NCI-H2029 (cell line): ENCODE measurements around the gene TASOR.
A peak's percentile ranks its signal among the peaks of the same experiment; 100 is the strongest.
"Not testable (repeated sequence)": the region's sequence is repeated elsewhere in the genome, so short reads cannot be mapped to it uniquely, and the experiment has no call there.

Experiments used
- DNase-seq: peaks from one replicate; lab custom pipeline; 2025; lab: John Stamatoyannopoulos, UW

Gene TASOR, protein sequence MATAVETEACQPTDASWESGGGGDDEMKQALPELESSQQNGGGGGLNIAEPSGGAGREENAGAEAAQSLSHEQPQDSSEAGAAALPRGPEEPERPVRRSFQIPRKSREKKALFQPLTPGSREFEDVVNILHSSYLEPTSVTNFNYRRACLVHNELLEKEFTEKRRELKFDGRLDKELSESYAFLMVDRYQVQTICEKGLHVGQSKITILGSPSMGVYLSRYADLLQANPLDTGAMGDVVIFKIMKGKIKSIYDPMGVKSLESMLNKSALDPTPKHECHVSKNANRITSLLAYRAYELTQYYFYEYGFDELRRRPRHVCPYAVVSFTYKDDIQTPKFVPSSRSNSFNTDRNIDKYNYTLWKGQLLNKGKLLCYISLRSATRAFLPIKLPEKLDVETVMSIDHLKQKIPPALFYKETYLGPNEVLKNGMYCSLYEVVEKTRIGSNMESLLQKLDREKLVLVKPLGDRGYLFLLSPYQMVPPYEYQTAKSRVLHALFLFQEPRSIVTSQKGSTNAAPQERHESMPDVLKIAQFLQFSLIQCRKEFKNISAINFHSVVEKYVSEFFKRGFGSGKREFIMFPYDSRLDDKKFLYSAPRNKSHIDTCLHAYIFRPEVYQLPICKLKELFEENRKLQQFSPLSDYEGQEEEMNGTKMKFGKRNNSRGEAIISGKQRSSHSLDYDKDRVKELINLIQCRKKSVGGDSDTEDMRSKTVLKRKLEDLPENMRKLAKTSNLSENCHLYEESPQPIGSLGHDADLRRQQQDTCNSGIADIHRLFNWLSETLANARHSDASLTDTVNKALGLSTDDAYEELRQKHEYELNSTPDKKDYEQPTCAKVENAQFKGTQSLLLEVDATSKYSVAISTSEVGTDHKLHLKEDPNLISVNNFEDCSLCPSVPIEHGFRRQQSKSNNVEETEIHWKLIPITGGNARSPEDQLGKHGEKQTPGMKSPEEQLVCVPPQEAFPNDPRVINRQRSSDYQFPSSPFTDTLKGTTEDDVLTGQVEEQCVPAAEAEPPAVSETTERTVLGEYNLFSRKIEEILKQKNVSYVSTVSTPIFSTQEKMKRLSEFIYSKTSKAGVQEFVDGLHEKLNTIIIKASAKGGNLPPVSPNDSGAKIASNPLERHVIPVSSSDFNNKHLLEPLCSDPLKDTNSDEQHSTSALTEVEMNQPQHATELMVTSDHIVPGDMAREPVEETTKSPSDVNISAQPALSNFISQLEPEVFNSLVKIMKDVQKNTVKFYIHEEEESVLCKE (N-terminal part only)

GRCh38 chr3:56683122-56683817 is at the start of gene TASOR:
Gene TASOR, minus strand, starts transcription at chr3:56683265. Its CDS starts 259 bp downstream, at chr3:56683006.
- DNase-seq = peak; percentile 28

DNA sequence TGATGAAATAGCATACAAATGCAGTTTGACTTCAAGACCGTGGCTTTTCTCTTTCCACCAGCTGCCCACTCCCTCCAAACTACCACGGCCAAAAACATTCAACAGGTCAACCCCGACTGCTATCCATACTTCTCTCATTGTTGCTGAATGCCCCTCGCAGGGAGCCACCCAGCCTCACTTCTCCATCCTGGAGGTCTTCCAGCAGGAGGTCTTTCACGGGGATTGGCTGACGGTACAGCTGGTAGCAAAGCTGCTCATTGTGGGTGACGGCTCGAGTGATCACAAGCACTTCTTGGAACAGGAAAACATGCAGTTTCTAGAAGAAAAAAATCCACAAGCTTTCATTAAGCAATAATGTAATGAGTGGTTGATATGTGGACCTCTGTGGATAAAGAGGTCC is 49.0 kb upstream of the TASOR start:
- no peak for DNase-seq

DNA sequence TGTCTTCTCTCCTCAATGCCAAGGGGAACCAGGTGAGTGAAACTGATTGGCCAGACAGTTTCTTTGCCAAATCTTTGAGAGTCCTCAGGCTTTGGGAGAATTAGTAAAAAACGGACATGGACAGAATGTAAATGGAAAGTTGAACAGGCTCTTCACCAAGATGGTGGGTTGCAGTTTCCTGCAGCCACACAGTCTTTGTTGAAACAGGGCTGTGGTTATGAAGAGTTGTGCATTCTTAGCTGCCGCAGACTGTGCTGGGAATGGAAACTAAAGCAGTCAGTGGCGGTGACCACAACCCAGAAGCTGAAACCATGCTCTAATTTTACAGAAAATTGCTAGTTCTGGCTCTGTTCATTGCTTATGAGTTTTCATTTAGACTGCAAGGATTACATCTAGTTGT is 42.1 kb upstream of the TASOR start:
- DNase-seq = no peak

- no peak for DNase-seq
These were observed 41.6 kb upstream of the TASOR start for GRCh38 chr3:56724676-56725075.

DNA sequence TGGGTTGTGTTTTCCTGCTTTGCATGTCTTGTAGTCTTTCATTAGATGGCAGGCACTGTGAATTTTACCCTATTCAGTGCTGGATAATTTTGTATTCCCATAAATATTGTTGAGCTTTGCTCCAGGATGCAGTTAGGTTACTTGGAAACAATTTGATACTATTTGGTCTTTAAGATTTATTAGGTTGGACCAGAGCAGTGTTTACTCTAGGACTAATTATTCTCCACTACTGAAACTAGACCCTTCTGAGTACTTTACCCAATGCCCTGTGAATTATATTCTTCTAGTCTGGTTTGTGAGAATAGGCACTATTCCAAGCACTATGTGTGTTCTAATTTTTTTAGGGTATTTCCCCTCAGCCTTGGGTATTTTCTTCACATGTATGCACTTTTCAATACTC is 37.8 kb upstream of the TASOR start:
- DNase-seq = no peak

- not testable (repeated sequence) for DNase-seq
These were observed 35.7 kb upstream of the TASOR start for GRCh38 chr3:56718809-56719208.

DNA sequence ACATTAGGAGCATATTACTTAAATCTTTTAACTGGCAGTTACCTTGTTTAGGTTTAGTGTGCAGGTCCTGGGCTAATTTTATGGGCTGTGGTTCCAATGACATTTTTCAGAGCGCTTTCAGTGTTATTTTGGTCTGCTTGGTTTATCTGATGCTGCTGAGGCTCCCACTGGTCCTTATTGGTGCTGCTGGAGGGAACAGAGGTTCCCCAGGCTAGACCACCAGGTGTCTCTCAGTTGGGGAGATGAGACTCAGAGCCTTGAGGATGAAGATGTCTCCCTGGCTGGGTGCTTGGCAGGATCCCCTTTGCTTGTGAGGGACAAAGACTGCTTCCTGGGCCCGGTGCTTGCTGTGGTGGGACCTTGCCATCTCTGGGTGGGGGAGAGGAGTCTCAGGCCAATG is 28.3 kb upstream of the TASOR start:
- no peak for DNase-seq

GRCh38 chr3:56707412-56707811 is 24.3 kb upstream of the TASOR start:
- DNase-seq = not testable (repeated sequence)

DNA sequence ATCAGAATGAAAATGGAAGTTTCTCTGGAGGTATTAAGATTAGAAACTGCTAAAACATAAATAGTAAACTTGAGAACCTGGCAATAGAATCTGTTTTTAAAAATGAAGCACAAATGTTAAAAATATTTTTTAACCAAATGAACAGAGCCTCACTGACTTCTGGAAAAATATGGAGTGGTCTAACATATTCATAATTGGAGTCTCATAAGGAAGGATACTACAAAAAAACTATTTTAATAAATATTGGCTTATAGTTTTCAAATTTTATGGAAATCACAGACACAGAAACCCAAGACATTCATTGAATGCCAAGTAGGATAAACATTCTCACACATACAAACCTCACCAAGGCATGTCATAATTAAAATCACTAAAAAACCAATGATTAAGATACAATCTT is 23.6 kb upstream of the TASOR start:
- no peak for DNase-seq

- DNase-seq = no peak
These were observed 21.6 kb upstream of the TASOR start for GRCh38 chr3:56704706-56705105.

DNA sequence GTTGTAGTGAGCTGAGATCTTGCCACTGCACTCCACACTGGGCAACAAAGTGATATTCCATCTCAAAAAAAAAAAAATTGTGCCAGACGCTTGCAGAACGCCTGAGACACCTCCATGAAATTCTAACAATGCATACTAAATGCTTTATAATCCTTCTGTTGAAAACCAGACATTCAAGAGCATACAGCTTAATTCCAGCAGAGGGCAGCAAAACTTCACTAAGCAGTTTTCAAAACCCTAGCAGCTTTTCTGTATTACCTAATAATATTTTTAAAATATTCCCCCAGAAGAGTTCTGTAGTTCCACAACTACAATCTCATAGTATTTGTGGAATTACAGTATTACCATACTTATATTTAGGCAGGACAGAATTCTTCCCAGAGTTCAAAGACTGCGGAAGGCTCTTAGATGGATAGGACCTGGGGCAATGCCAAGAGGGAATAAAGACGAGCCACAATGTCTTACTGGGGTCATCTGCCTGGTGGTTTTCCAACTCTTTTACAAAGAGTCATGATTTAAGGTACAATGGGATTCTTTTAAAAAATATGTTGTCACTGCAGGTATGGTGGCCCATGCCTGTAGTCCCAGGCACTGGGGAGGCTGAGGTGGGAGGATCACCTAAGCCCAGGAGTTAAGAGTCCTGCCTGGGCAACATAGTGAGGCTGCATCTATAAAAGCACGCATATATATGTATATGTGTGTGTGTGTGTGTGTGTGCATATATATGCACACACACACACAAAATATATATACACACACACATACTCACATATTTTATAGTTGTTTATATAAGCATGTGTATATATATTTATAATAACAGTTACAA is 19.6 kb upstream of the TASOR start:
- peak; percentile 21 for DNase-seq

GRCh38 chr3:56700151-56700550 is 17.1 kb upstream of the TASOR start:
- no peak for DNase-seq

GRCh38 chr3:56694867-56695683 is 12.0 kb upstream of the TASOR start:
- DNase-seq = no peak

- no peak for DNase-seq
These were observed 10.7 kb upstream of the TASOR start for GRCh38 chr3:56693750-56694149.

GRCh38 chr3:56692520-56693433 is 9.7 kb upstream of the TASOR start:
- DNase-seq = not testable (repeated sequence)

DNA sequence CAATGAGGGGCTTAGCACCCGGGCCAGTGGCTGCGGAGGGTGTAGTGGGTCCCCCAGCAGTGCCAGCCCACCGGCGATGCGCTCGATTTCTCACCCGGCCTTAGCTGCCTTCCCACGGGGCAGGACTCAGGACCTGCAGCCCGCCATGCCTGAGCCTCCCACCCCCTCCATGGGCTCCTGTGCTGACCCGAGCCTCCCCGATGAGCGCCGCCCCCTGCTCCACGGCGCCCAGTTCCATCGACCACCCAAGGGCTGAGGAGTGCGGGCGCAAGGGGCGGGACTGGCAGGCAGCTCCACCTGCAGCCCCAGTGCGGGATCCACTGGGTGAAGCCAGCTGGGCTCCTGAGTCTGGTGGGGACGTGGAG is 8.9 kb upstream of the TASOR start:
- DNase-seq = not testable (repeated sequence)

GRCh38 chr3:56691165-56692000 is 8.3 kb upstream of the TASOR start:
- DNase-seq = no peak

DNA sequence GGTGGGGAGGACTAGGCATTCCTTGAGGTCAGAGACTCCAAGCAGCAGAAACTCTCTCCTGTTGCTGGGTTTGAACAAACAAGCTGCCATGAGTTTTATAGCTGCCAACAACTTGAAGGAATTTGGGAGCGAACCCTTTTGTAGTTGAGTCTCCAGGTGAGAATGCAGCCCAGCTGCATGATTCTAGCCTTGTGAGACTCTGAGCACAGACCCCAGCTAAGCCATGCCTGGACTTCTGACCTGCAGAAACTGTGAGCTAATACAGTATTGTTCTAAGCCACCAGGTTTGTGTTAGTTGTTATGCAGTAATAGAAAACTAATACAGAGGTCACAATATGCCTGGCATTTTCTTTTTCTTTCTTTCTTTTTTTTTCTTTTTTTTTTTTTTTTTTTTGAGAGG is 6.2 kb upstream of the TASOR start:
- no peak for DNase-seq
